HepG2 (cell line): ENCODE measurements around the gene GGT1.
"Not testable (repeated sequence)": the region's sequence is repeated elsewhere in the genome, so short reads cannot be mapped to it uniquely, and the experiment has no call there.

Experiments used
- CEBPB ChIP-seq: IDR thresholded peaks from 2 replicates; pipeline ENCODE4 v1.6.1; 2011; ENCODE audit warnings: low read depth, low read length, improper control_type of control experiment, borderline replicate concordance
- SMC3 ChIP-seq: IDR thresholded peaks from 2 replicates; pipeline ENCODE4 v1.6.1; 2011; ENCODE audit warnings: low read length, improper control_type of control experiment
- U2AF1 ChIP-seq: fragments of 200-400 bp; formaldehyde crosslinking; optimal IDR thresholded peaks from 2 replicates; pipeline ENCODE3; 2017; ENCODE audit warnings: mild to moderate bottlenecking, low read depth, low read length
- ZNF235 ChIP-seq: sonication (generic); formaldehyde crosslinking; IDR thresholded peaks from 2 replicates; pipeline ENCODE4 v1.8.1; 2023; ENCODE audit warnings: mild to moderate bottlenecking, missing genetic modification reagents, borderline replicate concordance
- TF ChIP-seq, protein P1 (sequence below): sonication (generic); formaldehyde crosslinking; IDR thresholded peaks from 2 replicates; pipeline ENCODE4 v1.5.0; 2020; ENCODE audit warnings: mild to moderate bottlenecking, missing genetic modification reagents, moderate library complexity

DNA sequence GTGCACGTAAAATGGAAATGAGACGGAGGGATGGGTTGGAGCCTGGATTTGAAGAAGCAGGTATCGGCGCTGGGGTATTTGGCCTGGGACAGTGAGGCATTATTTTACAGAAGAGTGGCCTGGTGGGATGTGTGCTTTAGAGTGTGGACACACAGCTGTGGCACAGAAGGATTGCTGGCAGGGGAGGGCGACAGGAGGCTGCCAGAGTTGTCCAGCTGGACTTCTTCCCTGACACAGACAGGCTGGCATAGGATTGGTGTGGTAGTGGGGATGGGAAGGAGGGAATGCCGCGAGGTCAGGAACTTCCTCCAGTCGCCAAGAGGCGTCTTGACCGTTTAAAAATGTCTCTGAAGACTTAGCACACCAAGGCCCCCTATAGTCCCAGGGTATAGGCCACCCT, 64.9 kb downstream of the GGT1 start:
- TF ChIP-seq, protein P1, sequence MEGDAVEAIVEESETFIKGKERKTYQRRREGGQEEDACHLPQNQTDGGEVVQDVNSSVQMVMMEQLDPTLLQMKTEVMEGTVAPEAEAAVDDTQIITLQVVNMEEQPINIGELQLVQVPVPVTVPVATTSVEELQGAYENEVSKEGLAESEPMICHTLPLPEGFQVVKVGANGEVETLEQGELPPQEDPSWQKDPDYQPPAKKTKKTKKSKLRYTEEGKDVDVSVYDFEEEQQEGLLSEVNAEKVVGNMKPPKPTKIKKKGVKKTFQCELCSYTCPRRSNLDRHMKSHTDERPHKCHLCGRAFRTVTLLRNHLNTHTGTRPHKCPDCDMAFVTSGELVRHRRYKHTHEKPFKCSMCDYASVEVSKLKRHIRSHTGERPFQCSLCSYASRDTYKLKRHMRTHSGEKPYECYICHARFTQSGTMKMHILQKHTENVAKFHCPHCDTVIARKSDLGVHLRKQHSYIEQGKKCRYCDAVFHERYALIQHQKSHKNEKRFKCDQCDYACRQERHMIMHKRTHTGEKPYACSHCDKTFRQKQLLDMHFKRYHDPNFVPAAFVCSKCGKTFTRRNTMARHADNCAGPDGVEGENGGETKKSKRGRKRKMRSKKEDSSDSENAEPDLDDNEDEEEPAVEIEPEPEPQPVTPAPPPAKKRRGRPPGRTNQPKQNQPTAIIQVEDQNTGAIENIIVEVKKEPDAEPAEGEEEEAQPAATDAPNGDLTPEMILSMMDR (CRISPR knock-in tag): not testable (repeated sequence)
- TF ChIP-seq U2AF1, CEBPB, ZNF235, SMC3: not testable (repeated sequence)
